Stomach (tissue), 4 donors: Measurements from ENCODE around the gene CUL1.

Experiments
- EP300 ChIP-seq: sonication (generic); formaldehyde crosslinking; IDR thresholded peaks from one replicate; pipeline ENCODE4 v1.6.1; 2017; ENCODE audit warnings: antibody characterized with exemption
- TF ChIP-seq, protein P1 (sequence below), 7 experiments: fragments of 450-650 bp in 4 of 7; fragments of 200-600 bp in 3 of 7; sonication (generic) in 3 of 7; IDR thresholded peaks; one replicate each; pipeline ENCODE4 v1.5.1; 2016 to 2019; ENCODE audit warnings: antibody characterized with exemption in 7 of 7, control low read depth in 2 of 7, mild to moderate bottlenecking in 1 of 7

- no peak for TF ChIP-seq EP300
- TF ChIP-seq, protein P1, sequence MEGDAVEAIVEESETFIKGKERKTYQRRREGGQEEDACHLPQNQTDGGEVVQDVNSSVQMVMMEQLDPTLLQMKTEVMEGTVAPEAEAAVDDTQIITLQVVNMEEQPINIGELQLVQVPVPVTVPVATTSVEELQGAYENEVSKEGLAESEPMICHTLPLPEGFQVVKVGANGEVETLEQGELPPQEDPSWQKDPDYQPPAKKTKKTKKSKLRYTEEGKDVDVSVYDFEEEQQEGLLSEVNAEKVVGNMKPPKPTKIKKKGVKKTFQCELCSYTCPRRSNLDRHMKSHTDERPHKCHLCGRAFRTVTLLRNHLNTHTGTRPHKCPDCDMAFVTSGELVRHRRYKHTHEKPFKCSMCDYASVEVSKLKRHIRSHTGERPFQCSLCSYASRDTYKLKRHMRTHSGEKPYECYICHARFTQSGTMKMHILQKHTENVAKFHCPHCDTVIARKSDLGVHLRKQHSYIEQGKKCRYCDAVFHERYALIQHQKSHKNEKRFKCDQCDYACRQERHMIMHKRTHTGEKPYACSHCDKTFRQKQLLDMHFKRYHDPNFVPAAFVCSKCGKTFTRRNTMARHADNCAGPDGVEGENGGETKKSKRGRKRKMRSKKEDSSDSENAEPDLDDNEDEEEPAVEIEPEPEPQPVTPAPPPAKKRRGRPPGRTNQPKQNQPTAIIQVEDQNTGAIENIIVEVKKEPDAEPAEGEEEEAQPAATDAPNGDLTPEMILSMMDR (IDR thresholded peaks at IDR 0.05): no peak
Observed at GRCh38 chr7:148813890-148814289, 115.2 kb downstream of the CUL1 start.
